OCI-LY1 (cell line): ENCODE measurements around the gene NCAPH2.
A peak's percentile ranks its signal among the peaks of the same experiment; 100 is the strongest.

Experiments used
- H2AFZ ChIP-seq: fragments of 200-600 bp; sonication (generic), shearing (Covaris generic); 2 replicates; pipeline ENCODE4 v1.6.0; 2014; ENCODE audit warnings: antibody characterized with exemption, mild to moderate bottlenecking, low read length
- H3F3A ChIP-seq: fragments of 200-600 bp; sonication (generic), shearing (Covaris generic); 2 replicates; pipeline ENCODE4 v1.6.0; 2014; ENCODE audit warnings: mild to moderate bottlenecking, antibody characterized with exemption, low read length, moderate library complexity; ENCODE audit not compliant: insufficient read depth
- H3K27ac ChIP-seq: fragments of 200-600 bp; sonication (generic); 2 replicates; pipeline ENCODE4 v1.5.1; 2014; ENCODE audit warnings: low read length, mixed run types, mild to moderate bottlenecking, low read depth; ENCODE audit not compliant: poor library complexity, severe bottlenecking
- H3K27me3 ChIP-seq: fragments of 200-600 bp; sonication (generic); 2 replicates; pipeline ENCODE4 v1.6.0; 2014; ENCODE audit warnings: antibody characterized with exemption, mild to moderate bottlenecking, low read length, moderate library complexity; ENCODE audit not compliant: insufficient read depth
- H3K36me3 ChIP-seq: fragments of 200-600 bp; sonication (generic); 2 replicates; pipeline ENCODE4 v1.6.1; 2014; ENCODE audit warnings: mild to moderate bottlenecking, antibody characterized with exemption, low read length, moderate library complexity, mixed read lengths; ENCODE audit not compliant: insufficient read depth
- H3K4me1 ChIP-seq: fragments of 200-600 bp; sonication (generic); 2 replicates; pipeline ENCODE4 v1.5.1; 2014; ENCODE audit warnings: mild to moderate bottlenecking, low read length, moderate library complexity; ENCODE audit not compliant: insufficient read depth, severe bottlenecking
- H3K4me2 ChIP-seq: fragments of 200-600 bp; sonication (generic), shearing (Covaris generic); 2 replicates; pipeline ENCODE4 v1.6.1; 2014; ENCODE audit warnings: low read length
- H3K4me3 ChIP-seq: fragments of 200-600 bp; sonication (generic); 2 replicates; pipeline ENCODE4 v1.5.1; 2014; ENCODE audit warnings: low read length, low read depth, mild to moderate bottlenecking, mixed read lengths; ENCODE audit not compliant: poor library complexity, severe bottlenecking
- H3K79me2 ChIP-seq: fragments of 200-600 bp; shearing (Covaris generic); 2 replicates; pipeline ENCODE4 v1.6.1; 2016; ENCODE audit warnings: mixed run types, low read length, mixed read lengths; ENCODE audit not compliant: insufficient read depth
- H3K9ac ChIP-seq: fragments of 200-600 bp; sonication (generic), shearing (Covaris generic); 2 replicates; pipeline ENCODE4 v1.6.1; 2014; ENCODE audit warnings: mild to moderate bottlenecking, low read length, mixed read lengths
- H3K9me2 ChIP-seq: fragments of 200-600 bp; sonication (generic), shearing (Covaris generic); 2 replicates; pipeline ENCODE4 v1.6.1; 2014; ENCODE audit warnings: low read depth, mild to moderate bottlenecking, low read length, mixed read lengths
- H3K9me3 ChIP-seq: fragments of 200-600 bp; shearing (Covaris generic); 2 replicates; pipeline ENCODE4 v1.6.1; 2014; ENCODE audit warnings: low read length, mixed read lengths
- H4K20me1 ChIP-seq: fragments of 200-600 bp; sonication (generic), shearing (Covaris generic); 2 replicates; pipeline ENCODE4 v1.6.0; 2016; ENCODE audit warnings: mild to moderate bottlenecking, low read length; ENCODE audit not compliant: insufficient read depth
- EZH2 ChIP-seq: fragments of 200-600 bp; sonication (generic), shearing (Covaris generic); IDR thresholded peaks from 2 replicates; pipeline ENCODE4 v1.8.0; 2017; ENCODE audit warnings: borderline replicate concordance, mixed run types, mild to moderate bottlenecking, antibody characterized with exemption, low read length, moderate library complexity, mixed read lengths
- TF ChIP-seq, protein P1 (sequence below): fragments of 200-600 bp; sonication (generic), shearing (Covaris generic); IDR thresholded peaks from 2 replicates; pipeline ENCODE4 v1.5.1; 2017; ENCODE audit warnings: mild to moderate bottlenecking, antibody characterized with exemption, low read length, moderate library complexity, mixed read lengths

Gene NCAPH2

DNA sequence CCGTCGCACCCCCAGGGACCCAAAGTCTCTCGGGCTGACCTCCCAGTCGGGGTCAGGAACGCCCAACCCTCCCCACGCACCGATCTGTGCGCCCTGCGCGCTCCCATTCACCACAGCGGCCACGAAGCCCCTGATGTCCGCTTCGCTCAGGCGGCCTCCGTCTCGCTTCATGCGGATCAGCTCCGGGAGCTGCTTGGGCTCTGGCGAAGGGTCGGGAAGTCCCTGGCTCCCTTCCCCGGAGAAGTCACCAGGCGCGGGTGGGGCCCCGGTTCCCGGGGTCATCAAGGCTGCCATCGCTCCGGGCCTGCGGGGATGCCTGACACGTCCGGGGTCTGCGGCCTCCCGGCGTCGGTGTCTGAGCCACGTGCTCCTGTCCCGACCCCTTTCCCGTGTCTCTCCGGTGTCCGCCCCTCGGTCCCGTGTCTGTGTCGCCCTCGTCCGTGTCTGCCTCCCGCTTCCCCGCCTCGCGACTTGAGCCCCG lies 21.4 kb downstream of the NCAPH2 start:
- no peak for TF ChIP-seq EZH2
- TF ChIP-seq, protein P1, sequence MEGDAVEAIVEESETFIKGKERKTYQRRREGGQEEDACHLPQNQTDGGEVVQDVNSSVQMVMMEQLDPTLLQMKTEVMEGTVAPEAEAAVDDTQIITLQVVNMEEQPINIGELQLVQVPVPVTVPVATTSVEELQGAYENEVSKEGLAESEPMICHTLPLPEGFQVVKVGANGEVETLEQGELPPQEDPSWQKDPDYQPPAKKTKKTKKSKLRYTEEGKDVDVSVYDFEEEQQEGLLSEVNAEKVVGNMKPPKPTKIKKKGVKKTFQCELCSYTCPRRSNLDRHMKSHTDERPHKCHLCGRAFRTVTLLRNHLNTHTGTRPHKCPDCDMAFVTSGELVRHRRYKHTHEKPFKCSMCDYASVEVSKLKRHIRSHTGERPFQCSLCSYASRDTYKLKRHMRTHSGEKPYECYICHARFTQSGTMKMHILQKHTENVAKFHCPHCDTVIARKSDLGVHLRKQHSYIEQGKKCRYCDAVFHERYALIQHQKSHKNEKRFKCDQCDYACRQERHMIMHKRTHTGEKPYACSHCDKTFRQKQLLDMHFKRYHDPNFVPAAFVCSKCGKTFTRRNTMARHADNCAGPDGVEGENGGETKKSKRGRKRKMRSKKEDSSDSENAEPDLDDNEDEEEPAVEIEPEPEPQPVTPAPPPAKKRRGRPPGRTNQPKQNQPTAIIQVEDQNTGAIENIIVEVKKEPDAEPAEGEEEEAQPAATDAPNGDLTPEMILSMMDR, result no peak
- Histone ChIP-seq H3K9me2 (no peaks in the 10 kb centered on the region), H3K4me3 (peak overlapping the region; percentile 80), H3K4me1 (peaks cover 60% of the 10 kb centered on the region), H3K36me3 (peaks cover 6% of the 10 kb centered on the region; the same call in 1 of the 2 replicates), H2AFZ (no peak overlapping the region), H3K79me2 (no peaks in the 10 kb centered on the region), H3K4me2 (peak overlapping the region; percentile 85), H3K27ac (no peak overlapping the region), H4K20me1 (no peaks in the 10 kb centered on the region), H3K9ac (peak overlapping the region; percentile 83), H3K9me3 (no peaks in the 10 kb centered on the region), H3F3A (peaks cover 4% of the 10 kb centered on the region; the same call in 1 of the 2 replicates), H3K27me3 (no peaks in the 10 kb centered on the region)

- no peaks in the 10 kb centered on the region for H3K9me3 ChIP-seq
- no peaks in the 10 kb centered on the region for H3K27me3 ChIP-seq
- no peaks in the 10 kb centered on the region for H3K9me2 ChIP-seq
- TF ChIP-seq, protein P1, result no peak
- no peak for TF ChIP-seq EZH2
- peaks cover 60% of the 10 kb centered on the region for H3K4me1 ChIP-seq
- H3K4me2 ChIP-seq, result peak within 1 kb of the TSS; percentile 85
- no peak within 1 kb of the TSS for H2AFZ ChIP-seq
- no peaks in the 10 kb centered on the region for H3K36me3 ChIP-seq
- H4K20me1 ChIP-seq, result no peaks in the 10 kb centered on the region
- peak within 1 kb of the TSS; percentile 60 for H3K27ac ChIP-seq
- peaks cover 4% of the 10 kb centered on the region; the same call in 1 of the 2 replicates for H3F3A ChIP-seq
- no peaks in the 10 kb centered on the region for H3K79me2 ChIP-seq
- peak within 1 kb of the TSS; percentile 83 for H3K9ac ChIP-seq
- peak within 1 kb of the TSS; percentile 80 for H3K4me3 ChIP-seq
Observed at GRCh38 chr22:50529897-50530579, 22.0 kb downstream of the NCAPH2 start, which contains the start of gene TYMP. TSS of gene TYMP (minus strand) at chr22:50530012. CDS start at chr22:50529709, 303 bp downstream.

GRCh38 chr22:50530580-50530876 lies 22.5 kb downstream of the NCAPH2 start:
- Histone ChIP-seq H3K4me2 (peak overlapping the region; percentile 85), H3K27ac (peak overlapping the region; percentile 59), H2AFZ (no peak overlapping the region), H3K27me3 (no peaks in the 10 kb centered on the region), H3K4me3 (peak overlapping the region; percentile 80), H3K9ac (peak overlapping the region; percentile 83), H3F3A (peaks cover 4% of the 10 kb centered on the region; the same call in 1 of the 2 replicates), H4K20me1 (no peaks in the 10 kb centered on the region), H3K9me2 (no peaks in the 10 kb centered on the region), H3K79me2 (no peaks in the 10 kb centered on the region), H3K4me1 (peaks cover 63% of the 10 kb centered on the region), H3K36me3 (no peaks in the 10 kb centered on the region), H3K9me3 (no peaks in the 10 kb centered on the region)
- TF ChIP-seq, protein P1, result no peak
- no peak for TF ChIP-seq EZH2
